Testis (tissue), 2 donors: ENCODE data around the gene ZNF43.

Source experiments
- POLR2A ChIP-seq: fragments of 450-650 bp; IDR thresholded peaks from one replicate; pipeline ENCODE4 v1.6.1; 2017; ENCODE audit warnings: antibody characterized with exemption, mild to moderate bottlenecking, moderate library complexity
- TF ChIP-seq, protein P1 (sequence below), 3 experiments: fragments of 450-650 bp in 2 of 3; fragments of 200-600 bp in 1 of 3; sonication (generic) in 1 of 3; IDR thresholded peaks; one replicate each; pipeline ENCODE4 v1.5.1; 2016 to 2019; ENCODE audit warnings: antibody characterized with exemption in 3 of 3, mild to moderate bottlenecking in 2 of 3, moderate library complexity in 1 of 3

DNA sequence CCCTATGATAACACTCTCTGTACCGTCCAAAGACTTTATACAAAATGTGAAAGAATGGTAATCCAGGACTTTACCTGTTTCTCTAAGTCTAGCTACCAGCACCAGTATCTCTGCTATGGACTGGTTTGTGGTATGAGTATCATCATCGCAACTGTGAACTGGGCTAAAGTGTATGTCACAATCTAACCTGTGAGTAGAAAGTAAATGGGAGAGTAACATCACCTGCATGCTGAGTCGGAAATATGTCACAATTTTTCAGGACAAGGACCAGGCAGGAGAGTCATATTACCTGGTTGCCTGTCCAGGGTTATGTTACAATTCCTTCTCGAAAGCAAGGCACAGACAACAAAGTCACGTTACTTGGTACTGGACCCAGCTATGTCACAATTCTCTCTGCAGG is 5.1 kb upstream of the ZNF43 start:
- TF ChIP-seq, protein P1, sequence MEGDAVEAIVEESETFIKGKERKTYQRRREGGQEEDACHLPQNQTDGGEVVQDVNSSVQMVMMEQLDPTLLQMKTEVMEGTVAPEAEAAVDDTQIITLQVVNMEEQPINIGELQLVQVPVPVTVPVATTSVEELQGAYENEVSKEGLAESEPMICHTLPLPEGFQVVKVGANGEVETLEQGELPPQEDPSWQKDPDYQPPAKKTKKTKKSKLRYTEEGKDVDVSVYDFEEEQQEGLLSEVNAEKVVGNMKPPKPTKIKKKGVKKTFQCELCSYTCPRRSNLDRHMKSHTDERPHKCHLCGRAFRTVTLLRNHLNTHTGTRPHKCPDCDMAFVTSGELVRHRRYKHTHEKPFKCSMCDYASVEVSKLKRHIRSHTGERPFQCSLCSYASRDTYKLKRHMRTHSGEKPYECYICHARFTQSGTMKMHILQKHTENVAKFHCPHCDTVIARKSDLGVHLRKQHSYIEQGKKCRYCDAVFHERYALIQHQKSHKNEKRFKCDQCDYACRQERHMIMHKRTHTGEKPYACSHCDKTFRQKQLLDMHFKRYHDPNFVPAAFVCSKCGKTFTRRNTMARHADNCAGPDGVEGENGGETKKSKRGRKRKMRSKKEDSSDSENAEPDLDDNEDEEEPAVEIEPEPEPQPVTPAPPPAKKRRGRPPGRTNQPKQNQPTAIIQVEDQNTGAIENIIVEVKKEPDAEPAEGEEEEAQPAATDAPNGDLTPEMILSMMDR (IDR thresholded peaks at IDR 0.05): no peak
- TF ChIP-seq POLR2A: no peak
